Right atrium auricular region (tissue), 2 donors: ENCODE data around the gene MAGI1. TPM values are rescaled to one million over a fixed set of nuclear protein-coding genes. Genes with fewer than 3 reads are reported as not detected.

ENCODE experiments used
- DNase-seq: peaks from one replicate; pipeline ENCODE4 v3.0.0-alpha.2; 2019; ENCODE audit warnings: low spot score
- H3K27ac ChIP-seq, 2 donors: fragments of 200-600 bp; sonication (generic); 1 replicate in 1 of 2; 2 replicates in 1 of 2; pipeline ENCODE4 v1.5.1; 2016 to 2019
- H3K27me3 ChIP-seq, 2 donors: fragments of 200-600 bp; sonication (generic); one replicate each; pipeline versions ENCODE4 v1.5.1 to v1.6.0; 2017 to 2019
- H3K36me3 ChIP-seq: fragments of 200-600 bp; sonication (generic); one replicate; pipeline ENCODE4 v1.5.1; 2016
- H3K4me1 ChIP-seq, 2 donors: fragments of 200-600 bp; sonication (generic); one replicate each; pipeline versions ENCODE4 v1.5.1 to v1.6.0; 2017 to 2019
- H3K4me3 ChIP-seq, 2 donors: fragments of 200-600 bp; sonication (generic); 1 replicate in 1 of 2; 2 replicates in 1 of 2; pipeline ENCODE4 v1.5.1; 2017 to 2019; ENCODE audit warnings: mild to moderate bottlenecking in 1 of 2, moderate library complexity in 1 of 2
- H3K9me3 ChIP-seq, 2 donors: fragments of 200-600 bp; sonication (generic); one replicate each; pipeline ENCODE4 v1.5.1; 2019
- CTCF ChIP-seq, 2 donors: fragments of 200-600 bp; sonication (generic); IDR thresholded peaks; one replicate each; pipeline ENCODE4 v1.5.1; 2019; ENCODE audit warnings: antibody characterized with exemption in 2 of 2
- total RNA-seq, 2 donors: library from RNA; depleted of rRNA; stranded (reverse); fragments of >200 nt; gene quantifications; one replicate each; pipeline ENCODE4 v1.1.0, GENCODE V29; 2016

The MAGI1 gene
- total RNA-seq, 2 donors from 2014 or later, result 28.5 to 34.8 TPM

- H3K36me3 ChIP-seq, result no peaks in the 10 kb centered on the region
- H3K9me3 ChIP-seq, result no peaks in the 10 kb centered on the region
- H3K27me3 ChIP-seq, result no peaks in the 10 kb centered on the region
- no peak for TF ChIP-seq CTCF (IDR thresholded peaks at IDR 0.05)
- peaks cover 0 to 21% of the 10 kb centered on the region in 2 donors for H3K4me1 ChIP-seq
- no peak overlapping the region for H3K27ac ChIP-seq
- H3K4me3 ChIP-seq, result no peak overlapping the region
- DNase-seq, result no peak
Measured at GRCh38 chr3:65593780-65594752, 444.7 kb downstream of the MAGI1 start.

DNA sequence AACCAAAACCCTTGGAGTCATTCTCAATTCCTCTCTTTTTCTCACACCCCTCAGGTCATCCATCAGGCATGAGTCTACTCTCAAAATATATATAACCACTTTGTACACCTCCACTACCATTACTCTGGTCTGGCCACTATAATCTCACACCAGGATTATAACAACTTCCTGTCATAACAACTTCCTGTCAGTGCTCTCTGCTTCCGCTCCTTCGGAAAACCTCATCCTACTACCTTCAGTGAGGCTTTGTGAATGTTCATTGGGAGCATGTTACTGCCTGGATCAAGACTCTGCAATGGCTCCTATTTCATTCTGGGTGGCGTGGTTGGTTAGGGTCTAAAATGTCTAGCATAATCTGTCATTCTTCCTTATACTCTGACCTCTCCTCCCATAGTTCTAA lies 447.4 kb downstream of the MAGI1 start:
- no peak for DNase-seq
- Histone ChIP-seq H3K36me3 (no peaks in the 10 kb centered on the region), H3K4me1 (peaks cover 0 to 5% of the 10 kb centered on the region in 2 donors), H3K27me3 (no peaks in the 10 kb centered on the region), H3K27ac (no peak overlapping the region), H3K4me3 (no peak overlapping the region), H3K9me3 (no peaks in the 10 kb centered on the region)
- TF ChIP-seq CTCF (IDR thresholded peaks at IDR 0.05), result no peak

DNA sequence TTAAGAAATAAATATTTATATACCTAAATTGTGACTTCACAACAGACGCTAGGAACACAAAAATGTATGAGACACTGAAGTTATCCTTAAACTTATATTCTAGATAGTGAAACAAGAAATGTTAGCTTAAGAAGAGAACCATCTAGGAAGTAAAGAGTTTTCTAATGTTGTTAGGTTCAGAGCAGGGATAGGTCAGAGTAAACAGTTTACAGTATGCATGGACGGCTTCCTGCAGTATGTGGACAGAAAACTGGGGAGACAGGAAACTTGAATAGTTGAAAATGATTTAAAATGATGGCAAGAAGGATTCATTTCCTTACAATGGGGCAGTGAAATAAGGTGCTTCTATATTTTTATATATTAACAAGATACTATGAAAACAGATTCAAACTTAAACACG lies 449.8 kb downstream of the MAGI1 start:
- H3K36me3 ChIP-seq, result no peaks in the 10 kb centered on the region
- H3K27me3 ChIP-seq, result no peaks in the 10 kb centered on the region
- no peak overlapping the region for H3K4me3 ChIP-seq
- no peaks in the 10 kb centered on the region for H3K9me3 ChIP-seq
- H3K27ac ChIP-seq, result no peak overlapping the region
- no peak for DNase-seq
- H3K4me1 ChIP-seq, result peaks cover 0 to 4% of the 10 kb centered on the region in 2 donors
- no peak for TF ChIP-seq CTCF (IDR thresholded peaks at IDR 0.05)

DNA sequence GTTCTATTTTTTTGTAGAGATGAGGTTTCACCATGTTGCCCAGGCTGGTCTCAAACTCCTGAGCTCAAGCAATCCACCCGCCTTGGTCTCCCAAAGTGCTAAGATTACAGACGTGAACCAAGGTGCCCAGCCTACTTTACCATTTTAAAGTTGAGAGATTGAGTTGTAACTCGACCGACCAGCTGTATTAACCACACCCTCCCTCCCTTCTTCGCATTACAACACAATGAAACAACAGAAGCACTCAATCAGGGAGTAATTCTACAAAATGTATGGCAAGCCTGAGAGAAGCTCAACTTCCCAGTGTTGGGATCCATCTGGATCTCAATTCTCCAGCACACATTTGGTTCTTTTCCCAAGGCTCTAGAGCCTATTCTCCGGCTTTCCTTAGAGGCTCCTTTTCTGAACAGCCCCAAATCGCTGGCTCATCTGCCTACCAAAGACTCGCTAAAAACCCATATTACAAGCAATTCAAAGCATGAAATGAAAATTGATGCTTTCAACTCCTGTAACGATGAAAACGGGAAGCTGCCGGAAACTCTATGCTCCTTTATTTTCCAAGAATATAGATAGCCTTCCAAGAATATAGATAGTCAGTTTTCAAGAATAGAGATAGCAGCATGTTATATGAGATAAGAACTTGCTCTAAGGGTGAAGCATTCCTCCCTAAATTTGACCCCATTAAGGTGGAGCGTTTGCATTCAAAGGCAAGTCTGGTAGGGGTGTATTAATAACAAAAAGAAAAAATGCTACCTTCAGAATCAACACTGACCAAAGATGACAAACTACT lies 450.9 kb downstream of the MAGI1 start:
- H3K27ac ChIP-seq, result no peak overlapping the region
- TF ChIP-seq CTCF (IDR thresholded peaks at IDR 0.05), result no peak
- no peaks in the 10 kb centered on the region for H3K9me3 ChIP-seq
- H3K4me1 ChIP-seq, result peaks cover 0 to 4% of the 10 kb centered on the region in 2 donors
- H3K36me3 ChIP-seq, result no peaks in the 10 kb centered on the region
- no peak for DNase-seq
- H3K4me3 ChIP-seq, result no peak overlapping the region
- H3K27me3 ChIP-seq, result no peaks in the 10 kb centered on the region

DNA sequence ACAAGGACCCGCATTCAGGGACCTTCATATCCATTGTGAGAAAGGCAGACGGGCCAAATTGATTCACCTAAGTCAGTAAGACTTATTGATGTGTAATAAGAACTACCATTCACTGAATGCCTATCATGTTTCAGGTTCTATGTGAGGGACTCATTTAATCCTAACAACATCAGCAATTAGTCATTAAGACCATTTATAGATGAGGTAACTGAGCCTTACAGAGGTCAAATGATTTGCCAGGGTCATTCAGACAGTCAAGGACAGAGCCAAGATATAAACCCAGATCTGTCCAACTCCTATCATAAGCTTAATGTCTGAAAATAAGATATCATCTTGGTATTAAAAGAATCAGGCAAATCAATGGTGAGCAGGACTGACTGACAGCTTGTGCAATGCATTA lies 453.8 kb downstream of the MAGI1 start:
- no peak for DNase-seq
- Histone ChIP-seq H3K36me3 (no peaks in the 10 kb centered on the region), H3K4me1 (peaks cover 0 to 4% of the 10 kb centered on the region in 2 donors), H3K9me3 (no peaks in the 10 kb centered on the region), H3K4me3 (no peak overlapping the region), H3K27me3 (no peaks in the 10 kb centered on the region), H3K27ac (no peak overlapping the region)
- TF ChIP-seq CTCF (IDR thresholded peaks at IDR 0.05), result no peak
